Amniotic epithelial cell (primary cell): Measurements from ENCODE around the gene HSD17B2.

Experiments
- DNase-seq: peaks from one replicate; pipeline ENCODE4 v3.0.0-alpha.2; 2010; ENCODE audit warnings: low read depth

HSD17B2 gene

DNA sequence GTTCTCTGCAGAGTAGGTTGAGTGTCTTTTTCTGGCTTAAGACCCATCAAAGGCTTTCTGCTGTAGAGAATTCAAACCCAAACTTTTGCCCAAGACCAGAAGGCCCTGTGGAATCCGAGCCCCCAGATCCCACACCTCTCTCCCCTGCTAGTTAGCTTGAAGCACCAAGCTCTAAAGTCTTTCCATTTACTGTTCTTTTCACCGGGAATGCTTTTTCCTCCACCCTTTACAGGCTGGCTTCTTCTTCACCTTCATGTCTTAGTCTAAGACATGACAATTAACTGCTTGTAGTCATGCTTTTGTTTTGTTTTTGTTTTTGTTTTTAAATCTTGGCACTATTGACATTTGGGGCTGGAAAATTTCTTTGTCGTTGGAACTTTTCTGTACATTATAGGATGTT, 15.5 kb downstream of the HSD17B2 start:
- no peak for DNase-seq

DNA sequence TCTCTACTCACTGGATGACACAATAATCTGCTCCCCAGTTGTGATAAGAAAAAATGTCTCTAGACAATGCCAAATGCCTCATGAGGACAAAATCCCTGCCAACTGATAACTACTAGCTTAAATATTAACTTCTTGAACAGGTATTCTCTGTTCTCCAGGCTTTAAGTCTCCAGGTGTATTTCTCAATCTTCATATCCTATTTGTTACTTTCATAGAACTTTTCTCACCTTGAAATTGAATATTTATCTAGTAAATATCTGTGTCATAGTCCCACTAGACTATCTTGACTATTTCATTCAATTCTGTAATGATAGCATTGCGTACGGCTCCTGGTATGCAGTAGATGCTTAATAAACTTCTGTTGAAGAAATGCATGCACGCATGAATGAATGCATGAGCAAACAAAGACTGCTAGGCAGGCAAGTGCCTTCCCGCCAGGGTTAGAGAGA, 15.9 kb downstream of the HSD17B2 start:
- DNase-seq = no peak

DNA sequence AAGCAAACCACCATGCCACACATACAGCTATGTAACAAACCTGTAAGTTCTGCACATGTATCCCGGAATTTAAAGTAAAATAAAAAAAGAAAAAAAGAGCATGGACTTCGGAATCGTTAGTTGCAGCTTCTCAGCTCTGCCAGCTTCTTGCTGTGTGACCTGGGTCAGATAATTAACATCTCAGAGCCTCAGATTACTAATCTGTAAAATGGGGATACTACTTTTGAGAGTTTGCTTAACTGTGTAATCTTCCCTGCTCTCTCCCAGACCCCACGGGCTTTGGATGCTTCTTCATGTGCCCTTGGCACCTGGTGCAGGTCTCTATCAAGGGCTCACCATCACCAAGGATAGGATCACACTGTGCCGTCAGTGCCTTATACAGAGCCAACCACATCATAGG, 16.6 kb downstream of the HSD17B2 start:
- DNase-seq = no peak

DNA sequence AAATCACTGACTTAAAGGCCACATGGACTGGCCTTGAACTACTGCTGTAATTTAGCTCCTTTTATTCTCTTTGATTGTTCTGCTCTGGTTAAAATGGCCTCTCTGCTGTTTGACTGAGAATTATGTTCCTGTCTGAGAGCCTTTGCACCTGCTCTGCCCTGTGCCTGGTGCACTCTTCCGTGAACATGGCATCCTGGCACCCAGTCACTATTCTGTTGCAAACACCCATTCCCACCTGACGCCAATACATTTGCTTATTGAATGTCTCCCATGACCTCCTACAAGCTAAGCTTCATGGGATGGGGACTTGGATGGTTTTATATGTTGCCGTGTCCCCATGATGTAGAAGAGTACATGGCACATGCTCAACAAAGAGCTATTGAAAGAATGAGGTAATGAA, 20.1 kb downstream of the HSD17B2 start:
- no peak for DNase-seq

DNA sequence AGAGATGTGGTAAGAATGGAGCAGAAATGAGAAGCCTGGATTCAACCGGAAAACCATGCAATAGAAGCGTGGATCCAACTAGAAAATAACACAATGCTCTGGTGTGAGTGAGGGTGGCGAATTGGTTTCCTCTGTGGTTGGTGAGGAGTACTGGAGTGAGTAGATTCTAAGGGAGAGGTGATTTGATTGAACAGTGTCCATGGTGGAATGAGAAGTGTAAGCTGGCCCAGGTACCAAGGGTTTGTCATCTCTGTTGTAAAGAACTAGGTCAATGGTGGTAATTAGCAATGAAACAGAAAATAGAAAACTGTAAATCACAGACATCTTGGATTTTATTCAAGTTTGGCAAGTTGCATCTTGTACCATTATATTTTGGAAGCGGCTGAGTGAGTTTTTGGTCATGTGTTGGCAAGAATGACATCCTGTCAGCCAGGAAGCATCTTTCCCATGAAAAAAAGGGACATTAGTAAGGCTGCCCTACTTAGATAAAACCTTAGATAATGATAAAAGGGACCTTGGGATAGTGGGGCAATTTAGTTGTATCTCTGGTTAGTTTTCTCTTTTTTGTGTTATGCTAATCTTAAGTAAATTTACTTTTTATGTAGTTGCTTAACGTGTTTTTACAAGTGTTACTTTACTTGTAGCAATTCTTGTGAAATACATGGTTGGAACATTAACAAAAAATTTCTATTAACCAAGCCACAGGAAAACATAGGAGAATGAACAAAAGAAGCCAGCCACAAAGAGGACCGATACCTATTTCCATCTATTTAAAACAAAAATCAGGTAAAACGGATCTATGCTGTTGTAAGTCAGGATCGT, 20.9 kb downstream of the HSD17B2 start:
- DNase-seq = no peak

DNA sequence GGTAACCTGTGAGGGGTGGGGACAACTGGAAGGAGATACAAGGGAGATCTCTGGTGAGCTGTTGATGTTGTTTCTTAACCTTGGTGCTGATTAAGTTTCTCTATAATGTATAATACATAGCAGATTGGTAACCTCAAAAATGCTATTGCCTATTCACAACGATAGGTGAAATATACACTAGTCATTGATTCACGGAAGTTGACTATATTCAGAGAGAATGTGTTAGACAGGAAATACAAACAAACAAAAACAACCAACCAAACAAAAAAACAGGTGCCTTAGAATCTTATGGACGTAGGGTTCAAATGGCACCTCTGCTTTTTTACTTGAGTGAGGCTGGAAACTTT, 21.5 kb downstream of the HSD17B2 start:
- DNase-seq = no peak

DNA sequence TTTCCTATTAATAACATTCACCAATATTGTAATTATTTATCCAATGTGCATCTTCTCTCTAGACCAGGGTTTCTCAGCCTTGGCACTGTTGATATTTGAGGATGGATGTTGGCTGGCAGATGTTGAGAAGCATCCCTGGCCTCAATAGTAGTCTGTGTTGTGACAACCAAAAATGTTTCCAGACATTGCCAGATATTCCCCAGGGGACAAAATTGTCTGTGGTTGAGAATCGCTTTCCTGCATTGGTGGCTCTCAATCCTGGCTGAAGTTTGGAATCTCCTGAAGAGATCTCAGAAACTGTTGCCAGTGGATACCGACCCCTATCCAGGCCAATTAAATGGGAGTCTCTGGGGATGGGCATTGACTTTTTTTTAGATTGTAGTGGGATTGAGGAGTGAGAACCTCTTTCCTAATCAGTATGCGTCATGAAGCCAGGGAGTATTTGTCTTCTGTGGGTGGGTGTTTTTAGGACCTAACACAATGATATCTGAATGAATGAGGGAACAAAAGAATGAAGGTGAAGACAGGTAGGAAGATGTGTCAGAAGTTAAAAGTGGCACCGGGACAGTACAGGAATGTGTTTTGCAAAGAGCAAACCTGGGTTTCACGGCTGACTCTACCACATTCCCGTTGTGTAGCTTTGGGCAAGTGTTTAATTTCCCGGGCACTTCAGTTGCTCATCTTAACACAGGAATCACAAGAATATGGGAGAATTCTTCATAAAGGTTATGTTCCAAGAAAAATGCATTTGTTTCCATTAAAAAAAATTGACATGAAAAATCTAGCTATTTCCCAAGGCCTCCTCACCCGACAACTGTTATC, 24.3 kb downstream of the HSD17B2 start:
- DNase-seq = no peak

DNA sequence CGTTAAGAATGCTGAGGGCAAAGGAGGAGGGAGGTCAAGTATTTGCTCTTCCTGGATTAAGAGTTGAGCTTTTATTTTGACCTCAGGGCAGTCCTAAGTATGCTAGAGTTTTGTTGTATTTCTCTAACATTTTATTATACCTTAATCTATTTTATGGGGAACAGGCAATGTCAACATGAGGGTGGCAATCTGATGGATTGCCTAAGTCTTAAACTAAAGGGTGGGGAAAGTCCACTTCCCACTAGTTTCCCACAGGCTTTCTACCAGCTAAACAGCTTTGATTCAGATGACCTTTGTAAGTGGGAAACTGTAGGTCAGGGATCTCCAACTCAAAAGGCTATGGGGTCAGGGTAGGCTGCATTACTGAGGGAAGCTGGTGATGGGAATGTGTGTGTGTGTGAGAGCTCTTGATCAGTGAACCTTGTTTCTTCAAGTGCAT, 24.9 kb downstream of the HSD17B2 start:
- DNase-seq = peak; percentile 82

DNA sequence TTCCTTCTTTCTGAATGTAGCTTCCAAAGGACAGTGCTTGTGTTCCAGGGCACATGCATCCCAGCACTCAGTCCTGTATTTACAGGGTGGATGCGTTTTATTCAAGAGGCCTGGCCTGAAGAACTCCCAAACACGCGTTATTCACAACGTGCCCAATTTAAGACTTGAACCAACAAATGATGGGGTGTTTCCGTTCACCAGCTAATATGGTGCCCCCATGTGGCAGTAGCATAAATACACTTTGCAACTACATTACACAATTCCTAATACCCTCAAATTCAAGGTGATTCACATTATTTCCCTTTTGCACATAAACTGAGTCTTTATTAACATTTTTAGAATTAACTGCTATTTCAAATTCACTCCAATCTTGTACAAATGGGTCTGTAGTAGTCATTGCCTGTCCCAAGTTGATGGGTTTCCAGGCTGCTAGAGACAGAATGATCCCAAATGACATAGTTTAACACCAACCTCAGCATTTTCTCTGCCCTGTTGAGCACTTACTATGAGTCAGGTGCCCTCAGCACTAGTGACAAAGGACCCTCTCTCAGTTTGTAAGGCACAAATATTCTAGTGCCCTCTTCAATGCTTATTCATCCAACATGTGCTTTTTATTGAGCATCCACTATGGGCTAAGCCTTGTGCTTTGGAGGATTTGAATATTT, 26.9 kb downstream of the HSD17B2 start:
- DNase-seq = peak; percentile 58

DNA sequence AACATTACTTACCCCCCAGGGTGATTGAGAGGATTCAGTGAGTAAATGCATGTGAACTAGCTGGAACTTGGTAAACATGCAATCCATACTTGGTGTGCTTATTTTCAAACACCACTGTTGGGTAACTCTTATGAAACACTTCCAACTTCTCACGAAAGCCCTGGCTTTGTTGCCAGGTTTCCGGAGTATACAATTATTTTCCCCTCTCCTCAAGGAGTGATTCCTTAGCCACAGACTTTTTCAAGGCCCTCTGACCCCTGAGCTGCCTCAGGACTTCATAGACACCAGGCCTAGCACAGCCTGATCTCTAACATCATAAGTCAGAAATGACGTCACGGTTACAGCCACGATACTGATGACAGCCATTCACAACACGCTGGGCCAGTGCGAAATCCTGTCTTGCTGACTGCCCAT, 27.6 kb downstream of the HSD17B2 start:
- DNase-seq = peak; percentile 99

DNA sequence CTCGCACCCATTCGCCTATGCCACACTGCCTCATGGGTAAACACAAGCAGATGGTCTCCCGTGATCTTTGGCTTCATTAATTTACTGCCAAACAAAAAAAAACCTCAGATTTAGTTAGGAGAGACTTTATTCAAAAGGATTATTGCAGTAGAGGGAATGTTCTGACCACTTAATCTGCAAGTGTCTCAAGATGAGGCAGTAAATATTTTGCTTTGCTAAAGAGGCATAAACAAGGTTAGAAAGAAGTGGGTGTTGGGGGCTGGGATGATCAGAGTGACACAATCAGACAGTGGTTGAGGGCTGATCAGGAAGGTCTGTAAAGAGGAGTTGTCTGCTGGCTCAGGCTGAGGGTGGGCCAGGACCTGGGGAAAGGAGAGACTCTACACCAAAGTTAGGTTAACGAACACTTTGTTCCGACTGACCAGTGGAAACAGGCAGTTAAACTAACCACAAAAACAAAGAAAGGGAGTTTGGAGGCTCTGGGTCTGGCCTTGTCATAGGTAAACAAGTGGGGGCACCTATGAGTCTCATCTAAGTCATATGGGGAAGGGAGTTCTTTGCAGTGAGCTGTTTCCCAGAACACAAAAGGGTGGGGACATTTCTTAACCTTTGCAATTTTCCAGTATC, 28.5 kb downstream of the HSD17B2 start:
- DNase-seq = peak; percentile 60

DNA sequence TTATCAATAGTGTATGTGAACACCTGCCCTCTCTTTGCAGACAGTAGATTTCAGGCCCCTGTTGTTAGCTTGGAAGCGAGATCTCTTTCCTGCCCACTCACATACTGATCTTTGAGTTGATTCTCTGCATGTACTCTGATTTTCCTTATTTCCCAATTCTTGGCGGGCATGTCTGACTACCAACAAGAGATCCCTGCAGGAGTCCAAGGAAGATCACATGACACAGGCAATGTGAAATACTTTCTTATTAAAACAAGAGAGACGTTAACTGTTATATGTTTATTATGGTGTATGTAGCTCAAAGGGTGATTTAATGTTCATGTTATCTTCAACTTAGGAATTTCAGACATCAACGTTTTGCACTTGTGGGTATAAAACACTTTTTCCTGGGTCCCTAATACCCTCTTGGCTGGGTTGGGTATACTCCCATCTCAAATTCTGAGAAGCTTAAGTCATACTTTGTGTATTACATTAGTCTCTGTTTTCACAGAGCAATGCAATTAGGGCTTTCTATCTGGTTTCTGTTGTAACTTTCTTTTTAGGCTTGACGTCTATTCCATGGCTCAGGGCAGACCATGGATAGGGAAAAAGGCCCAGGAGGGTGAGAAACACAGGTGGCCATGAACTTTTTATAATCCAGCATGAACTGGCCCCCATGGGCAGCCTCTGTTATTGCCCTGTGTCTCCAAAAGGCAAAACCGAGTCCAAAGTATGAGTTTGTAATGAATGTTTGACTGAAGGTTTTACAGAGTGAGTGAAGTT, 32.2 kb downstream of the HSD17B2 start:
- DNase-seq = peak; percentile 86

DNA sequence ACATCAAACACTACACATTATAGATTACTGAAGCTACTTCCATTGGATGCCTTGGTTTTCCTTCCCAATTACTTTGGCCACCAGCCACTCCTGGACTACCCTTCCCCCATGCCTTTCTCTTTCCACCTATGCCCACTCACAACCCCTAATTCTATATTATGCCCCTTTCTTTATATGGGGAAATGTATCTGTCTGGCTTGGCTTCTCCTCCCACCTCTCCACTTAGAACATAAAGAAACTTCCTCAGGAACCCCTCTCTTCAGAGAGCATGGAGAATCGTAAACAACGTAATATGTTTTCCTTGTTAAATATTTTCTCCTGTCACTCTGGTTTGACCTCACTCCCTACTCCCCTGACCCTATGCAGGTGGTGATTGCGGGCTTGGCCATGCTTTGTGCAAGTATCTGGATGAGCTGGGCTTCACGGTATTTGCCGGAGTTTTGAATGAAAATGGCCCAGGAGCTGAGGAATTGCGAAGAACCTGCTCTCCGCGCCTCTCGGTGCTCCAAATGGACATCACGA, 32.8 kb downstream of the HSD17B2 start:
- no peak for DNase-seq

DNA sequence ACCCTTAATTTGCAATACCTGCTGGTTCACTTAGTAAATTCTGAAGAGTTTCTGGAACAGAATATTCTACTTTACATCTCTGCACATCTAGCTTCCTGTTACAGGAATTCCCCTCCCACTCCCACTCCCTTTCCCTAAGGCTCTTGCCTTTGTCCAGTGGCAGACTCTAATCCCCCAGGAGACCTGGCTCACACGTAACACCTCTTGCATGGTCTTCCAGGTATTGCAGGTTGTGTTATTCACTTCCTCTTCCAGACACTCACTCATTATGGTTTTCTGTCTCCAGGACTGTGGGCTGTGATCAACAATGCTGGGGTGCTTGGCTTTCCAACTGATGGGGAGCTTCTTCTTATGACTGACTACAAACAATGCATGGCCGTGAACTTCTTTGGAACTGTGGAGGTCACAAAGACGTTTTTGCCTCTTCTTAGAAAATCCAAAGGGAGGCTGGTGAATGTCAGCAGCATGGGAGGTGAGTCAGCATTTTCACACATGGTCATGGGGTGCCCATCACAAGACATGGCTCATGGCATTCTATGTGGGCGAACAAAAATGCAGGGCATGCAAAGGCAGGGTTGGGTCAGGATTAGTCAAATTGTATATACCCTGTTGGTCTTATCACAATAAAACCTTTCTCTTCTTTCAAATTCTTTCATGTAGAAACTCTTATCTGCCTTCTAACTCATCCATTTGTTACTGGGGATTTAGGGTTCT, 35.8 kb downstream of the HSD17B2 start:
- DNase-seq = peak; percentile 90

DNA sequence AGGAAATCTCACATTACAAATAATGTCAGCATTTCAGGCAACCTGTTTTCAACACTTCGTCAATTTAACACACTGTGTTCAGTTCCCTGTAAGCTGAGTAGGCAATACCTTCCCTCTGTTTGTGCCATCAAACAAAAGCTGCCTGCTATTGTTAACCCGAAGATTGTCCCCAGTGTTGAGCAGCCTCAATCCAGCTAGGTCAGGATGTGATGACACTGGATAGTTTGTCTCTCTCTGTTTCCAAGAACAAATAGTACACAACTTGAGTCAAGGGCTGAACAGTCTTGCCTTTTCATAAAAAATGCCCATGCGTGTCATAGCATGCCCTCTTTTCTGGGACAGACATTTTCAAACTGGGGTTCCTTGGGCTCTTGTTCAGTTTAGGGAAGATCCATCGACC, 36.4 kb downstream of the HSD17B2 start:
- DNase-seq = no peak

DNA sequence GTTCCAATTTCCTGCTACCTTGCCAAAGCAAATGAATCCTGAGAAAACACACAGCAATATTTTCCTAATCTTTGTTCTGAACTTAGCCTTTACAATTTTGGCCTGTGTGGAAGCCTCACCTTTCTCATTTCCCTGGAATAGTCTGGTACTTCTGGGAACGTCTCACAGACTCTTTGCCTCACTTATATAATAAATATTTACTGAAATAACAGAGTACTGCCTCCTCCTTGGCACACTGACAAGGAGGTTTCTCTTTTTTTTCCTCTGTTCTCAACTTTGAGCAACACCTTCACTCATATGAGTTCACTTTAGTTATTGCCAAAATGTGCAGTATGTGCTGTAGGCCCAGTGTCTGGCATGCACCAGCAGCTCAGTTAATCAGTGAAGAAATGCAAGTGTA, 37.3 kb downstream of the HSD17B2 start:
- no peak for DNase-seq

DNA sequence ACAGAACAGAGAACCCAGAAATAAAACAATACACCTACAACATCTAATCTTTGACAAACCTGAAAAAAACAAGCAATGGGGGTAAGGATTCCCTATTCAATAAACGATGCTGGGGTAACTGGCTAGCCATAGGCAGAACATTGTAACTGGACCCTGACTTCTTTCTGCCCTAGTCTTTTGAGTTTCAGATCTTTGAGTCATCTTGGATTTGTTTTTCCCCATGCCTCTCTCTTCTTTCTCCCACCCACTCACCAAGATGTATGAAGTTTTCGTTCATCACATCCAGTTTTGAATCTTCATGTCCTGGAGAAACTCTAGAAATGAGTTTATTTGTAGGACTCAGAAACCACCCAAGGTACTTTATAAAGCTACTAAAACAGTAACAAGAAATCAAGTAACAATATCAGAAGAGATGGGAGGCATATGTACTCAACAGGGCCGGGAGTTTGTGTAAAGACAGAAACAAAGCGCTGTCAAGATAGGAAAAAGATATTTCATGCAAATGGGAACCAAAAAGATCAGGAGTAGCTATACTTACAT, 39.0 kb downstream of the HSD17B2 start:
- DNase-seq = no peak

DNA sequence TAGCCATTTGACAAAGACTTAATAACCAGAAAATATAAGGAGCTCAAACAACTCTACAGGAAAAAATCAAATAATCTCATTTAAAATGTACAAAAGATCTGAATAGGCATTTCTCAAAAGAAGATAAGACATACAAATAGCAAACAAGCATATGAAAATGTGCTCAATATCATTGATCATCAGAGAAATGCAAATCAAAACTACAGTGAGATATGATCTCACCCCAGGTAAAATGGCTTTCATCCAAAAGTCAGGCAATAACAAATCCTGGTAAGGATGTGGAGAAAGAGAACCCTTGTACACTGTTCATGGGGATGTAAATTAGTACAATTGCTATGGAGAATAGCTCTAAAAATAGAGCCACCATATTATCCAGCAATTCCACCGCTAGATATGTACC, 43.1 kb downstream of the HSD17B2 start:
- DNase-seq = no peak

DNA sequence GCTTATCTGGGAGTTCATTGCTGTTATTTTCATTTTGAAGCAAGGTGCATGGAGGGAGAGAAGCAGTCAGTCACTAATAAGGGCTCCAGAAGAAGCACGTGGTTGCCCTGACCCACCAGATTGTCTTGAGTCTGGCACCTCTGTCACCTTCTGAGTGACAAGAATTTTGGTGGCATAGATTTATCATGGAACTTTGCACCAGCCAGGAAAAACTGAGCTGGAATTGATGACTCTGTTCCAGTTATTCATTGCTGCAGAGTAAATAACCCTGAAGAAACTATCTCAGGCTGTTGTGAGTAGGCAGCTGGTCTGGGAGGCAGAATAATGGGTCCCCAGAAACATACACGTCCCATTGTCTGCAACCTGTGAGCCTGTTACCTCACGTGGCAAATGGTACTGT, 44.8 kb downstream of the HSD17B2 start:
- DNase-seq = no peak

DNA sequence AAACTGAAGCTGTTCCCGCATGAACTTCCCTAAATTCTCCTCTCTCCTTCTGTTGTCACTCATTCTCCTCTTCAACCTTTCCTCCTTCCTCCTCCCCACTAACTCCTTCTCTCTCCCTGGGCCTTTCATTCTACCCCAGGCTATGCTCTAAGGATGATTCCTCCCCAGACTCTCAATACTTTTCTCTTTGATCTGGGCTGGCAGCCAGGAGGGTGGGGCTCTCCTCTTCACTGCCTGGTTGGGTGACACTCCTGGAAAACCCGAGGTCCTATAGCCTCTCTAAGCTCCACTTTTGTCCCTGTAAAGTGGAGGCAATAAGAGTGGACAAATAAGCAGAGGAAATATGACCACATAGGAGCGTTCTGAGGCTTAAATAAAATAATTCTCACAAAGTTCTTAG, 46.2 kb downstream of the HSD17B2 start:
- no peak for DNase-seq
